H1 (cell line): ENCODE results near the gene SLC24A5. TPM values are rescaled to one million over a fixed set of nuclear protein-coding genes. Genes with fewer than 3 reads are reported as not detected.

ENCODE experiments used
- polyA plus RNA-seq, 7 experiments: library from polyadenylated mRNA; depleted of rRNA in 3 of 7; stranded (reverse) in 5 of 7; unstranded in 2 of 7; fragments of >200 nt in 5 of 7; fragments of 200-250 nt in 2 of 7; gene quantifications; 1 replicate in 5 of 7; 2 replicates in 1 of 7; 4 replicates in 1 of 7; pipeline versions ENCODE4 v1.2.1 to v1.2.3, GENCODE V29; 2011 to 2013; ENCODE audit warnings: missing spikeins in 2 of 7, mixed read lengths in 2 of 7
- total RNA-seq: library from RNA; stranded (reverse); fragmentation: NEBNext Ultra II Directional; extraction: Animal tissue kit (Norgen Biotek cat#: 25700); gene quantifications from 2 replicates; pipeline ENCODE4 v1.2.1, GENCODE V29; 2021

Gene SLC24A5
- total and polyA plus RNA-seq, 2 of the 8 experiments (the other 6 are each of a cell fraction or from before 2014, with no cell fraction given): not detected

Other genes with a start within 250 kb of the SLC24A5 start
- gene MYEF2, start 57.3 kb downstream of the SLC24A5 start, total RNA-seq: 78.2 and 79.2 TPM in 2 replicates
- gene MYEF2, start 57.3 kb downstream of the SLC24A5 start, polyA plus RNA-seq (2011; rRNA removed): 14.3 and 18.9 TPM in 2 replicates
- not detected in 2 replicates for gene CTXN2, start 70.7 kb downstream of the SLC24A5 start, total RNA-seq
- 0.08 TPM in 2 replicates for gene CTXN2, start 70.7 kb downstream of the SLC24A5 start, polyA plus RNA-seq (2011; rRNA removed)
- gene SLC12A1, start 85.3 kb downstream of the SLC24A5 start, total RNA-seq: 1.0 TPM in 2 replicates
- 0.16 and 0.63 TPM in 2 replicates for gene SLC12A1, start 85.3 kb downstream of the SLC24A5 start, polyA plus RNA-seq (2011; rRNA removed)
- 246 and 259 TPM in 2 replicates for gene DUT, start 210.4 kb downstream of the SLC24A5 start, total RNA-seq
- gene DUT, start 210.4 kb downstream of the SLC24A5 start, polyA plus RNA-seq (2011; rRNA removed): 71.4 and 71.5 TPM in 2 replicates